HEK293 (cell line): ENCODE data around the gene PPP4R1.

Experiments used
- CTCF ChIA-PET: fragments of 350-600 bp; formaldehyde crosslinking; extraction: SDS; loops from one replicate; lab custom pipeline; 2021; ENCODE audit warnings: antibody characterized with exemption; lab: Yijun Ruan, JAX
- POLR2A ChIA-PET: fragments of 300-600 bp; formaldehyde crosslinking; extraction: SDS; loops from one replicate; lab custom pipeline; 2020; ENCODE audit warnings: antibody characterized with exemption, inconsistent platforms; lab: Yijun Ruan, JAX
- H3K27ac ChIP-seq: fragments of 200-500 bp; sonication (Bioruptor generic); 2 replicates; pipeline ENCODE4 v1.5.1; 2014; ENCODE audit warnings: low read depth, low read length, control low read depth, inconsistent platforms; ENCODE audit errors: extremely low read depth
- H3K36me3 ChIP-seq, 2 experiments: fragments of 200-500 bp in 1 of 2; sonication (Bioruptor generic) in 1 of 2; 1 replicate in 1 of 2; 2 replicates in 1 of 2; pipeline ENCODE4 v1.5.1; 2014 to 2017; ENCODE audit warnings: inconsistent platforms in 2 of 2, low read length in 2 of 2; ENCODE audit not compliant: control insufficient read depth in 2 of 2, insufficient read depth in 1 of 2
- H3K4me1 ChIP-seq: fragments of 200-500 bp; sonication (Bioruptor generic); 2 replicates; pipeline ENCODE4 v1.5.1; 2014; ENCODE audit warnings: mild to moderate bottlenecking, low read length, inconsistent platforms; ENCODE audit not compliant: control insufficient read depth, insufficient read depth
- H3K4me3 ChIP-seq: 2 replicates; pipeline ENCODE4 v1.5.1; 2011; ENCODE audit warnings: low read depth, mild to moderate bottlenecking, control low read depth, low read length, moderate library complexity
- H3K9me3 ChIP-seq: fragments of 200-500 bp; sonication (Bioruptor generic); 2 replicates; pipeline ENCODE4 v1.5.1; 2014; ENCODE audit warnings: low read depth, low read length, inconsistent platforms; ENCODE audit not compliant: control insufficient read depth, insufficient read depth
- KLF8 ChIP-seq: fragments of 450-650 bp; formaldehyde crosslinking; IDR thresholded peaks from 2 replicates; pipeline ENCODE4 v1.5.1; 2016; ENCODE audit warnings: missing biosample characterization, missing genetic modification characterization
- OSR2 ChIP-seq: fragments of 450-650 bp; formaldehyde crosslinking; IDR thresholded peaks from 2 replicates; pipeline ENCODE4 v1.5.1; 2016; ENCODE audit warnings: missing biosample characterization, missing genetic modification characterization
- OVOL3 ChIP-seq: fragments of 450-650 bp; formaldehyde crosslinking; IDR thresholded peaks from 2 replicates; pipeline ENCODE4 v1.5.1; 2016; ENCODE audit warnings: missing biosample characterization, missing genetic modification characterization
- WT1 ChIP-seq: fragments of 450-650 bp; formaldehyde crosslinking; IDR thresholded peaks from 2 replicates; pipeline ENCODE4 v1.5.1; 2016; ENCODE audit warnings: missing biosample characterization, missing genetic modification characterization
- ZFP3 ChIP-seq: fragments of 450-650 bp; formaldehyde crosslinking; IDR thresholded peaks from 2 replicates; pipeline ENCODE4 v1.5.1; 2016; ENCODE audit warnings: low read depth, missing biosample characterization, missing genetic modification characterization
- ZNF138 ChIP-seq: fragments of 450-650 bp; formaldehyde crosslinking; IDR thresholded peaks from 2 replicates; pipeline ENCODE4 v1.5.1; 2016; ENCODE audit warnings: missing biosample characterization, missing genetic modification characterization, borderline replicate concordance
- ZNF175 ChIP-seq: fragments of 450-650 bp; formaldehyde crosslinking; IDR thresholded peaks from 2 replicates; pipeline ENCODE4 v1.5.1; 2016; ENCODE audit warnings: missing biosample characterization, missing genetic modification characterization
- ZNF2 ChIP-seq: fragments of 450-650 bp; formaldehyde crosslinking; IDR thresholded peaks from 2 replicates; pipeline ENCODE4 v1.5.1; 2016; ENCODE audit warnings: missing biosample characterization, missing genetic modification characterization
- ZNF26 ChIP-seq: fragments of 450-650 bp; formaldehyde crosslinking; IDR thresholded peaks from 2 replicates; pipeline ENCODE4 v1.5.1; 2016; ENCODE audit warnings: missing biosample characterization, missing genetic modification characterization
- ZNF311 ChIP-seq: fragments of 450-650 bp; formaldehyde crosslinking; IDR thresholded peaks from 2 replicates; pipeline ENCODE4 v1.5.1; 2017; ENCODE audit warnings: missing biosample characterization, missing genetic modification characterization, borderline replicate concordance
- ZNF350 ChIP-seq: fragments of 450-650 bp; formaldehyde crosslinking; IDR thresholded peaks from 2 replicates; pipeline ENCODE4 v1.5.0; 2017; ENCODE audit warnings: missing biosample characterization, mild to moderate bottlenecking, missing genetic modification characterization
- ZNF366 ChIP-seq: fragments of 450-650 bp; formaldehyde crosslinking; conservative IDR thresholded peaks from 2 replicates; pipeline ENCODE4 v1.5.1; 2016; ENCODE audit warnings: missing biosample characterization, missing genetic modification characterization
- ZNF433 ChIP-seq: fragments of 450-650 bp; formaldehyde crosslinking; IDR thresholded peaks from 2 replicates; pipeline ENCODE4 v1.5.1; 2016; ENCODE audit warnings: missing biosample characterization, missing genetic modification characterization, low read depth
- ZNF488 ChIP-seq: fragments of 450-650 bp; formaldehyde crosslinking; IDR thresholded peaks from 2 replicates; pipeline ENCODE4 v1.5.1; 2016; ENCODE audit warnings: missing biosample characterization, missing genetic modification characterization
- ZNF518A ChIP-seq: fragments of 450-650 bp; formaldehyde crosslinking; conservative IDR thresholded peaks from 2 replicates; pipeline ENCODE4 v1.5.1; 2016; ENCODE audit warnings: low read depth, missing biosample characterization, missing genetic modification characterization
- ZNF561 ChIP-seq: fragments of 450-650 bp; IDR thresholded peaks from 2 replicates; pipeline ENCODE4 v1.5.1; 2018; ENCODE audit warnings: missing biosample characterization, missing genetic modification characterization, borderline replicate concordance
- ZNF600 ChIP-seq: fragments of 450-650 bp; formaldehyde crosslinking; IDR thresholded peaks from 2 replicates; pipeline ENCODE4 v1.5.1; 2016; ENCODE audit warnings: missing biosample characterization, missing genetic modification characterization
- ZNF660 ChIP-seq: fragments of 450-650 bp; IDR thresholded peaks from 2 replicates; pipeline ENCODE4 v1.5.1; 2018; ENCODE audit warnings: missing biosample characterization, mild to moderate bottlenecking, missing genetic modification characterization
- ZNF785 ChIP-seq: fragments of 450-650 bp; formaldehyde crosslinking; IDR thresholded peaks from 2 replicates; pipeline ENCODE4 v1.5.1; 2016; ENCODE audit warnings: missing biosample characterization, missing genetic modification characterization
- ZNF791 ChIP-seq: fragments of 450-650 bp; formaldehyde crosslinking; IDR thresholded peaks from 2 replicates; pipeline ENCODE4 v1.5.1; 2016; ENCODE audit warnings: missing biosample characterization, missing genetic modification characterization
- ZNF837 ChIP-seq: fragments of 450-650 bp; formaldehyde crosslinking; IDR thresholded peaks from 2 replicates; pipeline ENCODE4 v1.5.1; 2016; ENCODE audit warnings: missing biosample characterization, missing genetic modification characterization
- ZSCAN23 ChIP-seq: fragments of 450-650 bp; formaldehyde crosslinking; IDR thresholded peaks from 2 replicates; pipeline ENCODE4 v1.5.1; 2016; ENCODE audit warnings: missing biosample characterization, missing genetic modification characterization
- TF ChIP-seq, protein P1 (sequence below): fragments of 450-650 bp; formaldehyde crosslinking; IDR thresholded peaks from 2 replicates; pipeline ENCODE4 v1.5.1; 2016; ENCODE audit warnings: missing biosample characterization, missing genetic modification characterization
- TF ChIP-seq, protein P2 (sequence below): fragments of 450-650 bp; formaldehyde crosslinking; IDR thresholded peaks from 2 replicates; pipeline ENCODE4 v1.5.1; 2016; ENCODE audit warnings: missing biosample characterization, missing genetic modification characterization, low read depth
- TF ChIP-seq, protein P3 (sequence below): fragments of 450-650 bp; formaldehyde crosslinking; IDR thresholded peaks from 2 replicates; pipeline ENCODE4 v1.5.1; 2017; ENCODE audit warnings: missing biosample characterization, missing genetic modification characterization

Gene PPP4R1

GRCh38 chr18:9526458-9526857 is 87.9 kb downstream of the PPP4R1 start:
- Histone ChIP-seq H3K4me1 (peaks cover 4% of the 10 kb centered on the region), H3K36me3 (peaks cover 16 to 45% of the 10 kb centered on the region in 2 experiments), H3K9me3 (no peaks in the 10 kb centered on the region; the same call in 1 of the 2 replicates), H3K4me3 (no peak overlapping the region), H3K27ac (no peak overlapping the region)
- ChIA-PET POLR2A (no interaction called here), CTCF (interaction anchor here (1.6 kb wide), 1 partner anchor 10 kb away, joined by 9 read pairs; no protein-coding TSS in a partner anchor)
- TF ChIP-seq ZNF366 (tag by site-specific recombination) (no peak), ZNF488 (tag by site-specific recombination) (no peak), ZNF837 (tag by site-specific recombination) (no peak), ZFP3 (tag by site-specific recombination) (no peak), ZNF518A (tag by site-specific recombination) (no peak), ZNF561 (tag by site-specific recombination) (no peak), ZNF600 (no peak), ZNF791 (tag by site-specific recombination) (no peak), ZNF785 (tag by site-specific recombination) (no peak), OSR2 (tag by site-specific recombination) (no peak), ZNF175 (tag by site-specific recombination) (no peak), ZSCAN23 (no peak), ZNF311 (tag by site-specific recombination) (no peak), ZNF2 (tag by site-specific recombination) (no peak), WT1 (tag by site-specific recombination) (no peak), ZNF350 (tag by site-specific recombination) (no peak), KLF8 (tag by site-specific recombination) (no peak)
- TF ChIP-seq, protein P1, sequence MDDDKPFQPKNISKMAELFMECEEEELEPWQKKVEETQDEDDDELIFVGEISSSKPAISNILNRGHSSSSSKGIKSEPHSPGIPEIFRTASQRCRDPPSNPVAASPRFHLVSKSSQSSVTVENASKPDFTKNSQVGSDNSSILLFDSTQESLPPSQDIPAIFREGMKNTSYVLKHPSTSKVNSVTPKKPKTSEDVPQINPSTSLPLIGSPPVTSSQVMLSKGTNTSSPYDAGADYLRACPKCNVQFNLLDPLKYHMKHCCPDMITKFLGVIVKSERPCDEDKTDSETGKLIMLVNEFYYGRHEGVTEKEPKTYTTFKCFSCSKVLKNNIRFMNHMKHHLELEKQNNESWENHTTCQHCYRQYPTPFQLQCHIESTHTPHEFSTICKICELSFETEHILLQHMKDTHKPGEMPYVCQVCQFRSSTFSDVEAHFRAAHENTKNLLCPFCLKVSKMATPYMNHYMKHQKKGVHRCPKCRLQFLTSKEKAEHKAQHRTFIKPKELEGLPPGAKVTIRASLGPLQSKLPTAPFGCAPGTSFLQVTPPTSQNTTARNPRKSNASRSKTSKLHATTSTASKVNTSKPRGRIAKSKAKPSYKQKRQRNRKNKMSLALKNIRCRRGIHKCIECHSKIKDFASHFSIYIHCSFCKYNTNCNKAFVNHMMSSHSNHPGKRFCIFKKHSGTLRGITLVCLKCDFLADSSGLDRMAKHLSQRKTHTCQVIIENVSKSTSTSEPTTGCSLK, result no peak

DNA sequence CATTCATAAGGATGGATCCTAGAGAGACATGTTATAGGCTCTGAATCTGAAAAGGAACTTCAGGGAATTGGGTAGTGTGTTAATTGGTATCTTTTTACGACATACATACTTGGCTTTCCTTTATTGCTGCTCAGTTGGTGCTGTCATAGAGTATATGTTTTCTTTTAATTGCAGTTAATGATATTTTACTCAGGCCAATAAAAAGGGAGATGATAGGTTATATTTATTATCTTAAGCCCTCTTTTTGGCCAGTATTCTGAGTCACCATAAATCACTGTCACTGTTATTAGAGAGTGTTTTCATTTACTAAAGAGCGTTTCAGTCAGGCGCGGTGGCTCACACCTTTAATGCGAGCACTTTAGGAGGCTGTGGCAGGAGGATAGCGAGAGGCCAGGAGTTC is 91.4 kb downstream of the PPP4R1 start:
- no peak overlapping the region for H3K4me3 ChIP-seq
- ChIA-PET CTCF (no interaction called here), POLR2A (no interaction called here)
- peaks cover 4% of the 10 kb centered on the region for H3K4me1 ChIP-seq
- no peaks in the 10 kb centered on the region; the same call in 1 of the 2 replicates for H3K9me3 ChIP-seq
- peaks cover 7 to 24% of the 10 kb centered on the region in 2 experiments for H3K36me3 ChIP-seq
- H3K27ac ChIP-seq, result no peak overlapping the region
- TF ChIP-seq, protein P2, sequence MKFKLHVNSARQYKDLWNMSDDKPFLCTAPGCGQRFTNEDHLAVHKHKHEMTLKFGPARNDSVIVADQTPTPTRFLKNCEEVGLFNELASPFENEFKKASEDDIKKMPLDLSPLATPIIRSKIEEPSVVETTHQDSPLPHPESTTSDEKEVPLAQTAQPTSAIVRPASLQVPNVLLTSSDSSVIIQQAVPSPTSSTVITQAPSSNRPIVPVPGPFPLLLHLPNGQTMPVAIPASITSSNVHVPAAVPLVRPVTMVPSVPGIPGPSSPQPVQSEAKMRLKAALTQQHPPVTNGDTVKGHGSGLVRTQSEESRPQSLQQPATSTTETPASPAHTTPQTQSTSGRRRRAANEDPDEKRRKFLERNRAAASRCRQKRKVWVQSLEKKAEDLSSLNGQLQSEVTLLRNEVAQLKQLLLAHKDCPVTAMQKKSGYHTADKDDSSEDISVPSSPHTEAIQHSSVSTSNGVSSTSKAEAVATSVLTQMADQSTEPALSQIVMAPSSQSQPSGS, result no peak
- no peak for TF ChIP-seq ZNF26 (tag by site-specific recombination)
- TF ChIP-seq ZNF433 (tag by site-specific recombination), result no peak
- peak; percentile 44; the same call in 1 of the 2 replicates for TF ChIP-seq OVOL3 (tag by site-specific recombination)
- TF ChIP-seq ZNF138 (tag by site-specific recombination), result no peak
- TF ChIP-seq, protein P3, sequence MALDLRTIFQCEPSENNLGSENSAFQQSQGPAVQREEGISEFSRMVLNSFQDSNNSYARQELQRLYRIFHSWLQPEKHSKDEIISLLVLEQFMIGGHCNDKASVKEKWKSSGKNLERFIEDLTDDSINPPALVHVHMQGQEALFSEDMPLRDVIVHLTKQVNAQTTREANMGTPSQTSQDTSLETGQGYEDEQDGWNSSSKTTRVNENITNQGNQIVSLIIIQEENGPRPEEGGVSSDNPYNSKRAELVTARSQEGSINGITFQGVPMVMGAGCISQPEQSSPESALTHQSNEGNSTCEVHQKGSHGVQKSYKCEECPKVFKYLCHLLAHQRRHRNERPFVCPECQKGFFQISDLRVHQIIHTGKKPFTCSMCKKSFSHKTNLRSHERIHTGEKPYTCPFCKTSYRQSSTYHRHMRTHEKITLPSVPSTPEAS, result no peak
- no peak for TF ChIP-seq ZNF660 (tag by site-specific recombination)
